ENCODE data around the gene UQCRC2.

DNA sequence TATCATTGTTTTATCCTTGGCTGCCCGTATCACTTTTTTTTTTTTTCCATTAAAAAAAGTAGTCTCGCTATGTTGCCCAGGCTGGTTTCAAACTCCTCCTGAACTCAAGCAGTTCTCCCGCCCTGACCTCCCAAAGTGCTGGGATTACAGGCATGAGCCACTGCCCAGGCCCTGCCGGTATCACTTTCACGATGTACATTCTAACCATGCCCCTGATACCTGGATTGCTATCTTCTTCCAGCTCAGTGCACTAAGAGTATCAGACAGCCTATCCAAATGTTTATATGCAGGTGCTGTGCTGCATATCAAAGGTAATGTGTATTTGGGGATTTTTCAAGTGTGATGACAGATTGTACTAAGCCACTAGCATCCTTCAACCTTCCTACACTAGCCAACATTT is 69.0 kb downstream of the UQCRC2 start:
- TF ChIP-seq, protein P1, sequence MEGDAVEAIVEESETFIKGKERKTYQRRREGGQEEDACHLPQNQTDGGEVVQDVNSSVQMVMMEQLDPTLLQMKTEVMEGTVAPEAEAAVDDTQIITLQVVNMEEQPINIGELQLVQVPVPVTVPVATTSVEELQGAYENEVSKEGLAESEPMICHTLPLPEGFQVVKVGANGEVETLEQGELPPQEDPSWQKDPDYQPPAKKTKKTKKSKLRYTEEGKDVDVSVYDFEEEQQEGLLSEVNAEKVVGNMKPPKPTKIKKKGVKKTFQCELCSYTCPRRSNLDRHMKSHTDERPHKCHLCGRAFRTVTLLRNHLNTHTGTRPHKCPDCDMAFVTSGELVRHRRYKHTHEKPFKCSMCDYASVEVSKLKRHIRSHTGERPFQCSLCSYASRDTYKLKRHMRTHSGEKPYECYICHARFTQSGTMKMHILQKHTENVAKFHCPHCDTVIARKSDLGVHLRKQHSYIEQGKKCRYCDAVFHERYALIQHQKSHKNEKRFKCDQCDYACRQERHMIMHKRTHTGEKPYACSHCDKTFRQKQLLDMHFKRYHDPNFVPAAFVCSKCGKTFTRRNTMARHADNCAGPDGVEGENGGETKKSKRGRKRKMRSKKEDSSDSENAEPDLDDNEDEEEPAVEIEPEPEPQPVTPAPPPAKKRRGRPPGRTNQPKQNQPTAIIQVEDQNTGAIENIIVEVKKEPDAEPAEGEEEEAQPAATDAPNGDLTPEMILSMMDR (optimal IDR thresholded peaks at IDR 0.05 in 1 of 3, IDR thresholded peaks at IDR 0.05 in 1 of 3, conservative IDR thresholded peaks at IDR 0.05 in 1 of 3; ENCODE audit: extremely low read depth in 1 of 3, insufficient read depth in 2 of 3, low read length in 3 of 3) = no peak
- no peak for TF ChIP-seq EZH2 (IDR thresholded peaks at IDR 0.05; ENCODE audit: low read length)
